ENCODE results near the gene NKX6-2. TPM values are rescaled to one million over a fixed set of nuclear protein-coding genes. Genes with fewer than 3 reads are reported as not detected.
"Not testable (repeated sequence)": the region's sequence is repeated elsewhere in the genome, so short reads cannot be mapped to it uniquely, and the experiment has no call there.

Gene NKX6-2
- total RNA-seq, 1 donor from 2014 or later = 6.2 TPM

GRCh38 chr10:132802694-132803320 lies 16.9 kb upstream of the NKX6-2 start:
- no peak for TF ChIP-seq CTCF (IDR thresholded peaks at IDR 0.05; ENCODE audit: partially characterized antibody, unreplicated experiment)
- peaks cover 5% of the 10 kb centered on the region for H3K27me3 Mint-ChIP-seq (ENCODE audit: unreplicated experiment)
- H3K9me3 Mint-ChIP-seq (ENCODE audit: unreplicated experiment) = peaks cover 3% of the 10 kb centered on the region
- DNase-seq = no peak
- peaks cover 4% of the 10 kb centered on the region for H3K4me1 Mint-ChIP-seq (ENCODE audit: low read depth, unreplicated experiment)
- no peak overlapping the region for H3K27ac Mint-ChIP-seq (ENCODE audit: unreplicated experiment)
- H3K4me3 Mint-ChIP-seq (ENCODE audit: unreplicated experiment) = no peak overlapping the region
- H3K36me3 Mint-ChIP-seq (ENCODE audit: unreplicated experiment) = no peaks in the 10 kb centered on the region

GRCh38 chr10:132802048-132802447 lies 16.1 kb upstream of the NKX6-2 start:
- no peak overlapping the region for H3K4me3 Mint-ChIP-seq (ENCODE audit: unreplicated experiment)
- no peak for TF ChIP-seq CTCF (IDR thresholded peaks at IDR 0.05; ENCODE audit: partially characterized antibody, unreplicated experiment)
- no peaks in the 10 kb centered on the region for H3K36me3 Mint-ChIP-seq (ENCODE audit: unreplicated experiment)
- H3K4me1 Mint-ChIP-seq (ENCODE audit: low read depth, unreplicated experiment) = peaks cover 4% of the 10 kb centered on the region
- DNase-seq = no peak
- no peak overlapping the region for H3K27ac Mint-ChIP-seq (ENCODE audit: unreplicated experiment)
- H3K9me3 Mint-ChIP-seq (ENCODE audit: unreplicated experiment) = peaks cover 4% of the 10 kb centered on the region
- peaks cover 10% of the 10 kb centered on the region for H3K27me3 Mint-ChIP-seq (ENCODE audit: unreplicated experiment)

GRCh38 chr10:132799865-132800264 lies 13.9 kb upstream of the NKX6-2 start:
- TF ChIP-seq CTCF (IDR thresholded peaks at IDR 0.05; ENCODE audit: partially characterized antibody, unreplicated experiment) = no peak
- H3K9me3 Mint-ChIP-seq (ENCODE audit: unreplicated experiment) = peaks cover 4% of the 10 kb centered on the region
- H3K27ac Mint-ChIP-seq (ENCODE audit: unreplicated experiment) = no peak overlapping the region
- DNase-seq = no peak
- no peak overlapping the region for H3K4me3 Mint-ChIP-seq (ENCODE audit: unreplicated experiment)
- H3K36me3 Mint-ChIP-seq (ENCODE audit: unreplicated experiment) = no peaks in the 10 kb centered on the region
- peaks cover 3% of the 10 kb centered on the region for H3K4me1 Mint-ChIP-seq (ENCODE audit: low read depth, unreplicated experiment)
- peaks cover 10% of the 10 kb centered on the region for H3K27me3 Mint-ChIP-seq (ENCODE audit: unreplicated experiment)

- peaks cover 4% of the 10 kb centered on the region for H3K9me3 Mint-ChIP-seq (ENCODE audit: unreplicated experiment)
- H3K27ac Mint-ChIP-seq (ENCODE audit: unreplicated experiment) = no peak overlapping the region
- H3K36me3 Mint-ChIP-seq (ENCODE audit: unreplicated experiment) = no peaks in the 10 kb centered on the region
- no peak overlapping the region for H3K4me3 Mint-ChIP-seq (ENCODE audit: unreplicated experiment)
- DNase-seq = no peak
- H3K27me3 Mint-ChIP-seq (ENCODE audit: unreplicated experiment) = peaks cover 6% of the 10 kb centered on the region
- TF ChIP-seq CTCF (IDR thresholded peaks at IDR 0.05; ENCODE audit: partially characterized antibody, unreplicated experiment) = no peak
- H3K4me1 Mint-ChIP-seq (ENCODE audit: low read depth, unreplicated experiment) = peaks cover 3% of the 10 kb centered on the region
Observed at GRCh38 chr10:132798876-132799275, 12.9 kb upstream of the NKX6-2 start.

GRCh38 chr10:132798403-132798802 lies 12.5 kb upstream of the NKX6-2 start:
- H3K4me3 Mint-ChIP-seq (ENCODE audit: unreplicated experiment) = no peak overlapping the region
- DNase-seq = no peak
- H3K36me3 Mint-ChIP-seq (ENCODE audit: unreplicated experiment) = no peaks in the 10 kb centered on the region
- H3K27me3 Mint-ChIP-seq (ENCODE audit: unreplicated experiment) = peaks cover 6% of the 10 kb centered on the region
- no peak for TF ChIP-seq CTCF (IDR thresholded peaks at IDR 0.05; ENCODE audit: partially characterized antibody, unreplicated experiment)
- H3K4me1 Mint-ChIP-seq (ENCODE audit: low read depth, unreplicated experiment) = peaks cover under 1% of the 10 kb centered on the region
- no peak overlapping the region for H3K27ac Mint-ChIP-seq (ENCODE audit: unreplicated experiment)
- peaks cover 4% of the 10 kb centered on the region for H3K9me3 Mint-ChIP-seq (ENCODE audit: unreplicated experiment)

GRCh38 chr10:132797986-132798385 lies 12.0 kb upstream of the NKX6-2 start:
- not testable (repeated sequence) for H3K4me3 Mint-ChIP-seq (ENCODE audit: unreplicated experiment); H3K9me3 Mint-ChIP-seq (ENCODE audit: unreplicated experiment); H3K27ac Mint-ChIP-seq (ENCODE audit: unreplicated experiment); H3K36me3 Mint-ChIP-seq (ENCODE audit: unreplicated experiment); DNase-seq; H3K27me3 Mint-ChIP-seq (ENCODE audit: unreplicated experiment); H3K4me1 Mint-ChIP-seq (ENCODE audit: low read depth, unreplicated experiment)
